ENCODE measurements around the gene NFYC.
A peak's percentile ranks its signal among the peaks of the same experiment; 100 is the strongest.

The NFYC gene

DNA sequence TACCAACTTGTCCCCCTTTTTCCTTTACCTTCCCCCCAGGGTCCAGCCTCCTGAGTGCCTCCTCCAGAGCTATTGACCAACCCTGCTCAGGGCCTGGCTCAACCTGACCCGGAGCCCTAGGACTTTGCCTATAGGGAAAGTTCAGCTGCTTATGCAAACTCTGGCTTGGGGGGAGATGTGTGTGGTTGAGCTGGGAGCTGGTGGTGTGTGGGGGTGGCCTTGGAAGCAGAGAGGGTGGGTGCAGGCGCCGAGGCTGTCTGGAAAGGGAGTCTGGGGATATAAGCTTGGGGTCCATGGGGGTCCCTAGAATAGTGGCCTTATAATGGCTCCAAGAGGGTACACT is 106.1 kb downstream of the NFYC start:
- Histone ChIP-seq H3K27me3 (peaks cover 24% of the 10 kb centered on the region), H3K27ac (no peak overlapping the region), H3K4me3 (ENCODE audit: low read depth in 1 of 2, low read length in 1 of 2) (no peak overlapping the region), H3K36me3 (no peaks in the 10 kb centered on the region), H3K4me1 (ENCODE audit: control insufficient read depth in 1 of 2, insufficient read depth in 1 of 2, low read depth in 1 of 2, low read length in 1 of 2) (peaks cover 17 to 22% of the 10 kb centered on the region in 2 experiments), H3K9me3 (no peaks in the 10 kb centered on the region)
- TF ChIP-seq, protein P1, sequence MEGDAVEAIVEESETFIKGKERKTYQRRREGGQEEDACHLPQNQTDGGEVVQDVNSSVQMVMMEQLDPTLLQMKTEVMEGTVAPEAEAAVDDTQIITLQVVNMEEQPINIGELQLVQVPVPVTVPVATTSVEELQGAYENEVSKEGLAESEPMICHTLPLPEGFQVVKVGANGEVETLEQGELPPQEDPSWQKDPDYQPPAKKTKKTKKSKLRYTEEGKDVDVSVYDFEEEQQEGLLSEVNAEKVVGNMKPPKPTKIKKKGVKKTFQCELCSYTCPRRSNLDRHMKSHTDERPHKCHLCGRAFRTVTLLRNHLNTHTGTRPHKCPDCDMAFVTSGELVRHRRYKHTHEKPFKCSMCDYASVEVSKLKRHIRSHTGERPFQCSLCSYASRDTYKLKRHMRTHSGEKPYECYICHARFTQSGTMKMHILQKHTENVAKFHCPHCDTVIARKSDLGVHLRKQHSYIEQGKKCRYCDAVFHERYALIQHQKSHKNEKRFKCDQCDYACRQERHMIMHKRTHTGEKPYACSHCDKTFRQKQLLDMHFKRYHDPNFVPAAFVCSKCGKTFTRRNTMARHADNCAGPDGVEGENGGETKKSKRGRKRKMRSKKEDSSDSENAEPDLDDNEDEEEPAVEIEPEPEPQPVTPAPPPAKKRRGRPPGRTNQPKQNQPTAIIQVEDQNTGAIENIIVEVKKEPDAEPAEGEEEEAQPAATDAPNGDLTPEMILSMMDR (IDR thresholded peaks at IDR 0.05) = no peak

DNA sequence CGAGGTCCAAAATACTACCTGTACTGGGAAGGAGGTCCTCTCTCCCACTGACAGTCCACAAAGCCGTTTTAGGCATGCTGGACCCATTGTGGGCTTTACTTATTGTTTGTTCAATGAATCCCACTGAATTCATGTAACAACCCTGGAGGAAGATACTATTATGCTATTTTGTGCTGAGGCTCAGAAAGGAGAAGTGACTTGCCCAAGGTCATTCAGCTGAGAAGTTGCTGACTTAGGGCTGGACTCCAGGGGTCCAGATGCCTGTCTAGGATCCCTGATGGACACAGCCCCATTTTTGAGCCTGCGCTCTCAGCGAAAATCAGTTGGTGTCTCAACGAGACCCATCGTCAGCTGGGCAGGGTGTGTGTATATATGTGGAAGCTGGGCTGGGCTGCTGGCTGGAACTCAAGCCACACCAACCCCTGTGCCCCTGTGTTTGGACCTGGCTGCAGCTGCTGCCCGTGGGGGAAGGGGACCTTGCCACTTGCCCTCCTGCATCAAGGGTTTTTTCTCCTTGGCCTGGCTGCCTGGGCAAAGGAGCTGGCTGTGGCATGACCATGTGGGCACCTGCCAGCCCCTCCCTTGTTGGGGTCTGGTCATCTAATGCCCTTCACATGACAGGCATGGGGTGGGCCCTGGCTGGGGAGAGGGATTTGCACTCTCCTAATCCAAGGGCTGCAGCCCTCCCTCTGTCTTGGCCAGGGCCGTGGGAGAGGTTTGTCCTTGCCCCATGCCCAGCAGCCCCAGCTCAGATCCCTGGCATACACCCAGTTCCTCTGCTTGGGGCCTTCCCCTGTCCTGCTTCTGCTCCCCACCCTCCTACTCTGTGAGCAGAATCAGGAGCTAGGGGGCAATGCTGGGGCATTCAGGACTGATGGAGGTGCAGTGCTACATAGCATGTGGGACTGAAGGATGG is 107.1 kb downstream of the NFYC start:
- Histone ChIP-seq H3K9me3 (no peaks in the 10 kb centered on the region), H3K36me3 (no peaks in the 10 kb centered on the region), H3K4me3 (ENCODE audit: low read depth in 1 of 2, low read length in 1 of 2) (no peak overlapping the region), H3K27me3 (peaks cover 34% of the 10 kb centered on the region), H3K4me1 (ENCODE audit: control insufficient read depth in 1 of 2, insufficient read depth in 1 of 2, low read depth in 1 of 2, low read length in 1 of 2) (peaks cover 17 to 22% of the 10 kb centered on the region in 2 experiments), H3K27ac (no peak overlapping the region)
- TF ChIP-seq, protein P1 (IDR thresholded peaks at IDR 0.05) = no peak

DNA sequence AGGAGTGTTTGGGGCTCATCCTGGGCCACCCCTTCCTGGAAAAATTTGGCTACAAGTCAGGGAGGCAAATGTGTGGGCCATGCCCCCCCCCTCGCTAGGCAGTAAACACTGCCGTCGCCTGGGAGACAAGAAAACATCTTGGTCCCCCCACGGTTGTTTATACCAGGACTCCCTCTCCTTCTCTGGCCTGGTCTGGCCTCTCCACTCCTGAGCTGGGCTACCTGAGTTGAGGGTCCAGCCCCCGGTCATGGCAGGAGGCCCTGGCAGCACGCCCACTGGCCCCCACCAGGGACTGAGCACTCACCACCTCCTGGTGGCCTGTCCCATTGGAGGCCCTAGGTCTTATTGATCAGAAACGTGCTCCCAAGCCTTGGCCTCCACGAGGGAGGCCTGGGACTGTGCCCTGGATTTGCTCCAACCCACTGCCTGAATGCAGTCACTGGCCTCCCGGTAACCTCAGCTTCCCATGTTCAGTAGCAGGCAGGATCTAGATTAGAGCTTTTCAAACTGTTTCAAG is 107.9 kb downstream of the NFYC start:
- Histone ChIP-seq H3K4me1 (ENCODE audit: control insufficient read depth in 1 of 2, insufficient read depth in 1 of 2, low read depth in 1 of 2, low read length in 1 of 2) (peaks cover 17 to 22% of the 10 kb centered on the region in 2 experiments), H3K27me3 (peaks cover 41% of the 10 kb centered on the region), H3K9me3 (no peaks in the 10 kb centered on the region), H3K36me3 (no peaks in the 10 kb centered on the region), H3K27ac (no peak overlapping the region), H3K4me3 (ENCODE audit: low read depth in 1 of 2, low read length in 1 of 2) (no peak overlapping the region)
- TF ChIP-seq, protein P1 (IDR thresholded peaks at IDR 0.05) = no peak

DNA sequence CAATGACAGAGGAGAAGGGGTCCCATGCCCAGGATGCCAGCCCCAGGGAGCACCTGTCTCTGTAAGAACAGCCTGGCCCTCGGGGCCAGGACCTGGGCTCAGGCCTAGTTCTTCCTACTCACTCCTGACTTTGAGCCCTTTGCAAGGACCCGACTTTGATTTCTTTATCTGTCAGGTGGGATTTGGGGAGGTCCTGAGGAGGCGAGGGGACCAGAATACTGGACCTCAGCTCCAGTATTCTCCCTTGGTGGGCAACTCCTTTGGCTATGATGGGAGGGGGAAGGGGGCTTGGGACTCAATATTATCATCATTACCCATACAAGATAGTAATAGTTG is 110.2 kb downstream of the NFYC start:
- Histone ChIP-seq H3K4me3 (ENCODE audit: low read depth in 1 of 2, low read length in 1 of 2) (peak overlapping the region; percentile 67 to 74), H3K36me3 (no peaks in the 10 kb centered on the region), H3K4me1 (ENCODE audit: control insufficient read depth in 1 of 2, insufficient read depth in 1 of 2, low read depth in 1 of 2, low read length in 1 of 2) (peaks cover 17 to 22% of the 10 kb centered on the region in 2 experiments), H3K27me3 (peaks cover 42% of the 10 kb centered on the region), H3K27ac (no peak overlapping the region), H3K9me3 (no peaks in the 10 kb centered on the region)
- TF ChIP-seq, protein P1 (IDR thresholded peaks at IDR 0.05) = no peak

DNA sequence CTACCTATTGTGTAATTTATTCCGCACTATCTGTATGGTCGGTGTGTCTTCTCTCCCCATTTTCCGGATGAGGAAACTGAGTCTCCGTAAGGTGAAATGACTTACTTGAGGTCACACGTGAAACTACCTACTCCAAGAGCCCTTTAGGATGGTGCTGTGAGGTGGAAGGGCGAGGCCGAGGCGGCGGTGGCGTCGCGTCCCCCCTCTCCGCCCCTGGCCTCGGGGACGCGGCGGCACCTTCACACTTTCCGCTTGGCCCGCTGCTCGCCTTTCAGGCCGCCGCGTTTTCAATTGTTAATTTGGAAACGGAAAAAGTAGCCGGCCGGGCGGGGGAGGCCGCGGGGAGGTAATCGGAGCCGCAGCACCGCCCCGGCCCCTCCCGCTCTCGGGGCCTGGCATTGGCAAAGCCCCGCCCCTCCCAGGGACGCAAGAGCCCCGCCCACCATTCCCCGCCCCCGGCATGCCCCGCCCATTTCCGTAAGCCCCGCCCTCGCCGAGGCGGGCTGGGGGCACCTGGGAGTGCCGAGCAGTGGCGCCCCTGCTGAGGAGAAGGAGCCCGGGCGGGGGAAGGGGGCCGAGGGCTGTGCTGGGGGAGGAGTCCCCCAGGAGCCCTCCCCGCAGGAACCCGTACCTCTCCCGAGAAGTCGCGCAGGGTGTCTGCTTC is 110.7 kb downstream of the NFYC start:
- Histone ChIP-seq H3K9me3 (no peaks in the 10 kb centered on the region), H3K4me3 (ENCODE audit: low read depth in 1 of 2, low read length in 1 of 2) (peak overlapping the region; percentile 67 to 74), H3K4me1 (ENCODE audit: control insufficient read depth in 1 of 2, insufficient read depth in 1 of 2, low read depth in 1 of 2, low read length in 1 of 2) (peaks cover 14 to 19% of the 10 kb centered on the region in 2 experiments), H3K27ac (no peak overlapping the region), H3K27me3 (peaks cover 42% of the 10 kb centered on the region), H3K36me3 (no peaks in the 10 kb centered on the region)
- TF ChIP-seq, protein P1 (IDR thresholded peaks at IDR 0.05) = peak; percentile 9

Data from neutrophil (primary cell).